HG02678 (cell line): ENCODE measurements around the gene KRT2.

Source experiments
- ATAC-seq: cut with Tn5 transposase; IDR thresholded peaks from one replicate; pipeline ENCODE4 v1.9.1; 2021; ENCODE audit warnings: mild to moderate bottlenecking, moderate library complexity; ENCODE audit not compliant: unreplicated experiment

Gene KRT2

GRCh38 chr12:52600475-52600874, 51.5 kb downstream of the KRT2 start:
- ATAC-seq, result no peak

DNA sequence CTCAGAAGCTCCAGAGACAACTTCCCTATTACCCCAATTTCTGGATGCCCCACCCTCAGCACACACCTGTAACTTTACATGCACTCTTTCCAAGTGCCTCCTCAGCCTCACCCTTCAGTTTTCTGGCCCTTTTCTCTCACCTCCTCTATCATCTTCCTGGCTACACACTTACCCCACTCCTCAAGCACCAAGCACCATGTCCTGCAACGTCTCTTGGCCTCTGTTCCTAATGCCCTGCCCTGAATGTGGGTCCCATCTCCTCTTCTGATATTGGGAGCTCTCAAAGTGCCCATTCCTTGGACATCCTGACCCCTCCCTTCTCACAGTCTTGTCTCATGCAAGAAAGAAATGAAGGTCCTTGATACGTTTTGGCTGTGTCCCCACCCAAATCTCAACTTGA, 51.9 kb downstream of the KRT2 start:
- no peak for ATAC-seq

DNA sequence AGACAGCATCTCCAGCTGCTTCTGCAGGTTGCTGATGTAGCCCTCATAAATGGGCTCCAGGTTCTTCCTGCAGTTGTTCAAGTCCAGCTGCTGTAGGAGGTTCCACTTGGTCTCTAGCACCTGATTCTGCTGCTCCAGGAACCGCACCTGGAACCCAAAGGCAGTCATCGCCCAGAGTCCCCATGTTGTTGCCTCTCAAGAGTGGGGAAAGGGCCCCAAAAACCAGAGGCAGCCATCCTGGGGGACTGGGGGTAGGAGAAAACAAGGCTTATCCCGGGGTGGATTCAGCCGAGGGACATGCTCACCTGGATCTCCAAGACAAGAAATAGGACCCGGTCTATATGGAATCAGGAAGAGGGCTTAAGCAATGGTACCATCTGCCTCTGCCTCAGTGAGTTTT, 53.0 kb downstream of the KRT2 start:
- no peak for ATAC-seq
